ENCODE data around the gene KIF4B.
"Not testable (repeated sequence)": the region's sequence is repeated elsewhere in the genome, so short reads cannot be mapped to it uniquely, and the experiment has no call there.

Gene KIF4B

DNA sequence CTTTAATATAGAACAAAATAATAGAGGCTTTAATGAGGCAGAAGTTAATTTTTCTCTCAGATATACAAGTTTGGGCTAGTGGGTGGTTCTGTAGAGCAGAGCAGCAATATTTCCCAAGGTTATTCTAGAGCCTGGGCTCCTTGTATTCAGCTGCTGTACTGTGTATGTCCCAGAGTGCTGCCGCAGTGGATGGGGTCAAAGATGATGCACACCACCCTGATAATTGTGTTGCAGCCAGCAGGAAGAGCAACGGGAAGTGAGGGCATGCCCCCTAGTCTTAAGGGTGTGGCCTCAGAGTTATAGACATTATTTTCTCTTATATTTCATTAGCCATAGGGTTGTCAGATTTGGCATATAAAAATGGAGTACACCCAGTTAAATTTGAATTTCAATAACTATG lies 23.9 kb upstream of the KIF4B start:
- no peak for DNase-seq (ENCODE audit: low spot score)
- TF ChIP-seq, protein P1, sequence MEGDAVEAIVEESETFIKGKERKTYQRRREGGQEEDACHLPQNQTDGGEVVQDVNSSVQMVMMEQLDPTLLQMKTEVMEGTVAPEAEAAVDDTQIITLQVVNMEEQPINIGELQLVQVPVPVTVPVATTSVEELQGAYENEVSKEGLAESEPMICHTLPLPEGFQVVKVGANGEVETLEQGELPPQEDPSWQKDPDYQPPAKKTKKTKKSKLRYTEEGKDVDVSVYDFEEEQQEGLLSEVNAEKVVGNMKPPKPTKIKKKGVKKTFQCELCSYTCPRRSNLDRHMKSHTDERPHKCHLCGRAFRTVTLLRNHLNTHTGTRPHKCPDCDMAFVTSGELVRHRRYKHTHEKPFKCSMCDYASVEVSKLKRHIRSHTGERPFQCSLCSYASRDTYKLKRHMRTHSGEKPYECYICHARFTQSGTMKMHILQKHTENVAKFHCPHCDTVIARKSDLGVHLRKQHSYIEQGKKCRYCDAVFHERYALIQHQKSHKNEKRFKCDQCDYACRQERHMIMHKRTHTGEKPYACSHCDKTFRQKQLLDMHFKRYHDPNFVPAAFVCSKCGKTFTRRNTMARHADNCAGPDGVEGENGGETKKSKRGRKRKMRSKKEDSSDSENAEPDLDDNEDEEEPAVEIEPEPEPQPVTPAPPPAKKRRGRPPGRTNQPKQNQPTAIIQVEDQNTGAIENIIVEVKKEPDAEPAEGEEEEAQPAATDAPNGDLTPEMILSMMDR (IDR thresholded peaks at IDR 0.05; ENCODE audit: borderline replicate concordance, control extremely low read depth, extremely low read depth, insufficient read depth, missing control alignments) = no peak
- in situ Hi-C loops (cut with MboI; ENCODE audit: low sequenced_read_pairs, unreplicated experiment) = no loop called here

DNA sequence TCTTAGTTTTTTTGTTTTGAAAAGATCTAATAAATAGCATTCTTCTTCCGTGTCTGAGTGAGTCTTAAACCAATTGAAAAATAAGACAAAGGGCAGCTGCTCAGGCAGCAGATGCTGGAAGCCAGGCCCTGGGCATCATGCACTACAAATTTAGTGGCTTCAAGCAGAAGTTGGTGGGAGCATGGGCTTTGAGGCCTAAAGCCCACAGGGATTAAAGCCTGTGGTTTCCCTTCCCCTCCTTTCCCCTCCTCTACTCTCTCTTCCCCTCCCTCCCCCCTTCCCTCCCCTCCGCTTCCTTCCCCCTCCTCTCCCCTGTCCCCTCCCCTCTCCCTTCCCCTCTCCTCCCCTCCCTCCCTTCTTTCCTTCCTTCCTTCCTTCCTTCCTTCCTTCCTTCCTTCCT lies 20.1 kb upstream of the KIF4B start:
- TF ChIP-seq, protein P1 (IDR thresholded peaks at IDR 0.05; ENCODE audit: borderline replicate concordance, control extremely low read depth, extremely low read depth, insufficient read depth, missing control alignments) = no peak
- in situ Hi-C loops (cut with MboI; ENCODE audit: low sequenced_read_pairs, unreplicated experiment) = no loop called here
- no peak for DNase-seq (ENCODE audit: low spot score)

DNA sequence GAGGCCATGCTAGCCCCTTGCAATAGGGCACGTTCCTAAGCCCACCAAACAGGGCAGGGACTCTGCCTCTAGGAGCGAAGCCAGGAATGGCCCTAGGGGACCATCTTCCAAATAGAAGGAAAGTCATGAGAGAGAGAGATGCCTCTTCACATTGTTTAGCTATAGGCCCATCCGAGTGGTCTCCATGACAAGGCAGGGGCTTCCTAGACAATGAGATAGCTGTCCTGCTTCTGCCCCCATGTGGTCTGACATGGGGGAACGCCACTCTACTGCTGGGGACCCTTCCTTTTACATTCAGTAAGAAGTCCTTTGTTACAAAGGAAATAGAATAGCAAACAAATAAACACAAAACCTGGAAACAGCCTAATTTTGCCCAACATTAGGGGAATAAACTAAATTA lies 17.9 kb upstream of the KIF4B start:
- TF ChIP-seq, protein P1 (IDR thresholded peaks at IDR 0.05; ENCODE audit: borderline replicate concordance, control extremely low read depth, extremely low read depth, insufficient read depth, missing control alignments) = no peak
- no peak for DNase-seq (ENCODE audit: low spot score)
- in situ Hi-C loops (cut with MboI; ENCODE audit: low sequenced_read_pairs, unreplicated experiment) = no loop called here

DNA sequence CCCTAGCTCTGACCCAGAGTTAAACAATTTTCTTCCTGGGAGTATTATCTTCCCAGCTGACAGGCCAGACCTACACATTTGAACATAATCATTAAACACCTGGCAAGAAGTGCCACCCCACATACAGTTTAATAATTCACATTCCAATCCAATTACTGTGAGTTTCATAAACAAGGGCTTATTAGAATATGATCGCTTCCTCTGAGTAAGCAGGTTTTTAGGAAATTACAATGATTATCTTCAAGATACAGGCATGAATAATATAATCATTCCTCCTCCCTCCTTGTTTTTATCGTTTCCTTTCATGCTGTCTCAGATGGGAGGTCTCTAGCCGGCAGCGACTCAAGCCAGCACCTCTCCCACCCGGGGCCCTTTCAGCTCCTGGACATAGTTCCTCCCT lies 15.8 kb upstream of the KIF4B start:
- no peak for DNase-seq (ENCODE audit: low spot score)
- TF ChIP-seq, protein P1 (IDR thresholded peaks at IDR 0.05; ENCODE audit: borderline replicate concordance, control extremely low read depth, extremely low read depth, insufficient read depth, missing control alignments) = no peak
- in situ Hi-C loops (cut with MboI; ENCODE audit: low sequenced_read_pairs, unreplicated experiment) = no loop called here

DNA sequence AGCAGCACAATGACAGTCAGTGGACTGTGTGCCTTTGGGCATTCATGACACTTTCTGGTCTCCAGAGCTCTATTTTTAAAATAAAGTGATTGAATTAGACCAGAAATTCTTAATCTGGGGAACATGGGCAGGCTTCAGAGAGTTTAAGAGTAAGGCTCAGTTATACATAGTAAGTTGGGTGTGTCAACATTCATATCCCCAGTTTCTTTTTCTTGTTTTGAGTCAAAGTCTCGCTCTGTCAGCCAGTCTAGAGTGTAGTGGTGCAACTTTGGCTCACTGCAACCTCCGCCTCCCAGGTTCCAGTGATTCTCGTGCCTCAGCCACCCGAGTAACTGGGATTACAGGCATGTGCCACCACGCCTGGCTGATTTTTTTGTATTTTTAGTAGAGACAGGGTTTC lies 13.7 kb upstream of the KIF4B start:
- TF ChIP-seq, protein P1 (IDR thresholded peaks at IDR 0.05; ENCODE audit: borderline replicate concordance, control extremely low read depth, extremely low read depth, insufficient read depth, missing control alignments) = no peak
- in situ Hi-C loops (cut with MboI; ENCODE audit: low sequenced_read_pairs, unreplicated experiment) = no loop called here
- DNase-seq (ENCODE audit: low spot score) = no peak

DNA sequence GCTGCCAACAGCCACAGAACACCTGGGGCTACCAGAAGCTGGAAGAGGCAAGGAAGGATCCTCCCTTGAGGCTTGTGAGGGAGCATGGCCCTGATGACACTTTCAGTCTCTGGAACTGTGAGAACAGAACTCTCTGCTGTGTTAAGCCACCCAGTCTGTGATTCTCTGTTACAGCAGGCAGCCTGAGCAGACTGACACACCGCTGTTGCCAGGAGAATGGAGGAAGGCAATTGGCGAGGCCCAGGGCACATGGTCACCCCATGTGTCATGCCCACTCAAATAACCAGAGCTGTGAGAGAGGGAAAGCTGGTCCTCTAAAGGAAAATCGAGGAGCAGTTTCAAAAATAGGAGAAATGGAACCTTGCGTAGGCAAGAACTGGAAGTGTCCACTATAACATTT lies 12.0 kb upstream of the KIF4B start:
- no peak for DNase-seq (ENCODE audit: low spot score)
- in situ Hi-C loops (cut with MboI; ENCODE audit: low sequenced_read_pairs, unreplicated experiment) = no loop called here
- TF ChIP-seq, protein P1 (IDR thresholded peaks at IDR 0.05; ENCODE audit: borderline replicate concordance, control extremely low read depth, extremely low read depth, insufficient read depth, missing control alignments) = no peak

DNA sequence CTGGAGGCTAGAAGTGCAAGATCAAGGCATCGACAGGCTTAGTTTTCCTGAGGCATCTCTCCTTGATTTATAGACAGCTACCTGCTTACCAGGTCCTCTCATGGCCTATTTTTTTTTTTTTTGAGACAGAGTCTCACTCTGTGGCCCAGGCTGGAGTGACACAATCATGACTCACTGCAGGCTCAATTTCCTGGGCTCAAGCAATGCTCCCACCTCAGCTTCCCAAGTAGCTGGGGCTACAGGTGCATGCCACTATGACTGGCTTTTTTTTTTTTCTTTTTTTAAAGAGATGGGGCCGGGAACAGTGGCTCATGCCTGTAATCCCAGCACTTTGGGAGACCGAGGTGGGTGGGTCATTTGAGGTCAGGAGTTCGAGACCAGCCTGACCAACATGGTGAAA lies 10.8 kb upstream of the KIF4B start:
- DNase-seq (ENCODE audit: low spot score); in situ Hi-C loops (cut with MboI; ENCODE audit: low sequenced_read_pairs, unreplicated experiment): not testable (repeated sequence)
